NB4 (cell line): ENCODE results near the gene INPP5A.

Experiments used
- CTCF ChIP-seq: IDR thresholded peaks from one replicate; pipeline ENCODE4 v1.5.1; 2012; ENCODE audit warnings: low read depth, low read length
- MAX ChIP-seq: IDR thresholded peaks from 2 replicates; pipeline ENCODE4 v1.6.1; 2011; ENCODE audit warnings: low read depth, low read length
- POLR2A ChIP-seq: IDR thresholded peaks from 2 replicates; pipeline ENCODE4 v1.6.1; 2011; ENCODE audit warnings: mild to moderate bottlenecking; ENCODE audit not compliant: insufficient read length; ENCODE audit errors: extremely low read depth

GRCh38 chr10:132595021-132595420 lies 57.4 kb downstream of the INPP5A start:
- TF ChIP-seq CTCF (no peak), MAX (no peak), POLR2A (no peak)
